ENCODE results near the gene BCAM.
A peak's percentile ranks its signal among the peaks of the same experiment; 100 is the strongest.

BCAM gene

DNA sequence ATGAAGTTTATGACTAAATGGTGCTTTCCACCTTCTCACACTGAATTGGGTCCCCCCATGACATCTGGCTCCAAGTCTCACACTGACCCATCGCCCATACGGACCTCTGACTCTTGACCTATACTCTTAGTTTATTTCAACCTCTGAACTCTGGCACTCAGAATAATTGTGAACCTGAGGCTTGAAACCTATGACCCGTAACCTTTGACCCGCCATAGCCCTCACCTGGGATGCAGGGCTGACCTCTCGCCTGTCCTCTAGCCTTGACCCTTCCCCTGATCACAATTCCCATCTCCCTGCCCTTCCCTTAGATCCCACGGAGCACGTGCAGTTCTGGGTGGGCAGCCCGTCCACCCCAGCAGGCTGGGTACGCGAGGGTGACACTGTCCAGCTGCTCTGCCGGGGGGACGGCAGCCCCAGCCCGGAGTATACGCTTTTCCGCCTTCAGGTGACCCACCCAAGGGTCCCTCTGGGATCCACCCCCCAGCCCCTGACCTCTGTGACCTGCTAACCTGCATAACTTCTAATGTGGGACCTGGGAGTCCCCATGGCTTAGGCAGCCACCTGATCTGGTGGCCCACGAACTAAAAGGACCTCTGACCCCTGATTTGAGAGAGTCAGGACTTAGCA is 5.1 kb downstream of the BCAM start:
- WGBS = 87% methylated on average over 16 of the region's 16 CpGs
- H2AK5ac ChIP-seq (ENCODE audit: low read length, severe bottlenecking) = no peak overlapping the region
- H2BK5ac ChIP-seq (ENCODE audit: low read depth, low read length, poor library complexity, severe bottlenecking) = no peak overlapping the region
- H3K9ac ChIP-seq (ENCODE audit: low read length) = no peak overlapping the region
- no peak overlapping the region for H3K23ac ChIP-seq (ENCODE audit: low read length in 2 of 2)
- H3K4me2 ChIP-seq (ENCODE audit: low read length, poor library complexity, severe bottlenecking) = no peak overlapping the region
- H2BK120ac ChIP-seq (ENCODE audit: low read depth, low read length) = no peak overlapping the region
- H3K4me1 ChIP-seq (ENCODE audit: control insufficient read depth, insufficient read depth, low read depth, low read length) = peaks cover 14% of the 10 kb centered on the region
- H3K4ac ChIP-seq (ENCODE audit: low read depth in 1 of 2, low read length in 2 of 2) = no peak overlapping the region
- peaks cover 4 to 9% of the 10 kb centered on the region in 2 experiments for H3K27me3 ChIP-seq (ENCODE audit: control insufficient read depth in 1 of 2, insufficient read depth in 1 of 2, low read length in 2 of 2)
- no peak overlapping the region for H3K14ac ChIP-seq (ENCODE audit: low read length in 2 of 2)
- H4K91ac ChIP-seq (ENCODE audit: low read length) = no peak overlapping the region
- H3K79me1 ChIP-seq (replicated peaks; ENCODE audit: low read length, poor library complexity, severe bottlenecking) = no peaks in the 10 kb centered on the region
- H2BK15ac ChIP-seq (ENCODE audit: low read depth, poor library complexity, severe bottlenecking) = peak overlapping the region; percentile 45
- H2BK12ac ChIP-seq (ENCODE audit: low read length in 2 of 2) = no peak overlapping the region
- H3K4me3 ChIP-seq (ENCODE audit: insufficient read depth in 1 of 2, low read depth in 1 of 2, low read length in 2 of 2) = no peak overlapping the region
- H3K9me3 ChIP-seq (ENCODE audit: control insufficient read depth, low read length) = no peaks in the 10 kb centered on the region
- no peak for DNase-seq
- no peak overlapping the region for H3K27ac ChIP-seq (ENCODE audit: low read length, poor library complexity, severe bottlenecking)
- H3K36me3 ChIP-seq (ENCODE audit: control insufficient read depth in 1 of 2, insufficient read depth in 2 of 2, low read depth in 1 of 2, low read length in 2 of 2) = peaks cover 0 to 23% of the 10 kb centered on the region in 2 experiments
- H2AFZ ChIP-seq (ENCODE audit: low read depth, low read length) = no peak overlapping the region
- H4K8ac ChIP-seq (ENCODE audit: low read length) = no peak overlapping the region
- no peak overlapping the region for H3K18ac ChIP-seq (ENCODE audit: low read depth in 1 of 2, low read length in 2 of 2)

DNA sequence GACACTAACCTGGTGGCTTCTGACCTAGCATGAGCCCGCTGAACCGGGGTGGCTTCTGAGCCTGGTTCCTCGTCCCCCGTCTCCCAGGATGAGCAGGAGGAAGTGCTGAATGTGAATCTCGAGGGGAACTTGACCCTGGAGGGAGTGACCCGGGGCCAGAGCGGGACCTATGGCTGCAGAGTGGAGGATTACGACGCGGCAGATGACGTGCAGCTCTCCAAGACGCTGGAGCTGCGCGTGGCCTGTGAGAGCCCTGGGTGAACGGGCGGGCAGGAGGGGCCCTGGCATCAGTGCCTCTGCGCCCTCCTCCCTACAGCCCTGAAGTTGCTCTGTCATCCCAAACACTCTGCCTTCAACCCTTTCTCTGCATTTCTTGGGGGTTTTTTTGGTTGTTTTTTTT is 5.6 kb downstream of the BCAM start:
- 96% methylated on average over 11 of the region's 17 CpGs for WGBS

DNA sequence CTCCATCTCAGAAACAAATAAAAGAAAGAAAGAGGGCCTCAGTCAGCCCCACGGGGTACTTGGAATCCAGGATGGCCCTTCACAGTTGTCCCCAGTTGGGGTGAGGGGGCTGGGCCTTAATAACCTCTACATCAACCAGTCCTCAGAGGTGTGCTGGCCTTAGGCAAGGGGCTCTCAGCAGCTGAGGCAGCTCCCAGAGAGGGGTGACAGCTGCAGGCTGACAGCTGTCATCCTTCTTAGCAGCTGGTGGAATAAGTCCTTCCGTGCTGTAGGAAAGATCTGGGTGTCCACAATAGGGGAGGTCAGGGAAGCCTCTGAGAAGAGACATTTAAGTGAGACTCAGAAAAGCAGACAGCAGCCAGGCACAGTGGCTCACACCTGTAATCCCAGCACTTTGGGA is 7.4 kb downstream of the BCAM start:
- no peak overlapping the region for H3K14ac ChIP-seq (ENCODE audit: low read length in 2 of 2)
- H2AFZ ChIP-seq (ENCODE audit: low read depth, low read length) = no peak overlapping the region
- H3K4ac ChIP-seq (ENCODE audit: low read depth in 1 of 2, low read length in 2 of 2) = no peak overlapping the region
- no peak for DNase-seq
- no peak overlapping the region for H2AK5ac ChIP-seq (ENCODE audit: low read length, severe bottlenecking)
- H3K27ac ChIP-seq (ENCODE audit: low read length, poor library complexity, severe bottlenecking) = no peak overlapping the region
- no peak overlapping the region for H2BK5ac ChIP-seq (ENCODE audit: low read depth, low read length, poor library complexity, severe bottlenecking)
- H4K8ac ChIP-seq (ENCODE audit: low read length) = no peak overlapping the region
- no peaks in the 10 kb centered on the region for H3K9me3 ChIP-seq (ENCODE audit: control insufficient read depth, low read length)
- H3K27me3 ChIP-seq (ENCODE audit: control insufficient read depth in 1 of 2, insufficient read depth in 1 of 2, low read length in 2 of 2) = peaks cover 3 to 8% of the 10 kb centered on the region in 2 experiments
- no peak overlapping the region for H3K18ac ChIP-seq (ENCODE audit: low read depth in 1 of 2, low read length in 2 of 2)
- no peak overlapping the region for H2BK15ac ChIP-seq (ENCODE audit: low read depth, poor library complexity, severe bottlenecking)
- no peaks in the 10 kb centered on the region for H3K4me1 ChIP-seq (ENCODE audit: control insufficient read depth, insufficient read depth, low read depth, low read length)
- no peak overlapping the region for H3K23ac ChIP-seq (ENCODE audit: low read length in 2 of 2)
- no peak overlapping the region for H3K4me3 ChIP-seq (ENCODE audit: insufficient read depth in 1 of 2, low read depth in 1 of 2, low read length in 2 of 2)
- WGBS = 66% methylated on average over 2 of the region's 2 CpGs
- peaks cover 0 to 23% of the 10 kb centered on the region in 2 experiments for H3K36me3 ChIP-seq (ENCODE audit: control insufficient read depth in 1 of 2, insufficient read depth in 2 of 2, low read depth in 1 of 2, low read length in 2 of 2)
- H3K79me1 ChIP-seq (replicated peaks; ENCODE audit: low read length, poor library complexity, severe bottlenecking) = no peaks in the 10 kb centered on the region
- no peak overlapping the region for H3K4me2 ChIP-seq (ENCODE audit: low read length, poor library complexity, severe bottlenecking)
- H4K91ac ChIP-seq (ENCODE audit: low read length) = no peak overlapping the region
- no peak overlapping the region for H3K9ac ChIP-seq (ENCODE audit: low read length)
- H2BK120ac ChIP-seq (ENCODE audit: low read depth, low read length) = no peak overlapping the region
- H2BK12ac ChIP-seq (ENCODE audit: low read length in 2 of 2) = no peak overlapping the region

More for the DNA sequence above, 5.6 kb downstream of the BCAM start:
- Histone ChIP-seq H3K14ac (ENCODE audit: low read length in 2 of 2) (no peak overlapping the region), H4K8ac (ENCODE audit: low read length) (no peak overlapping the region), H2BK15ac (ENCODE audit: low read depth, poor library complexity, severe bottlenecking) (no peak overlapping the region), H3K4me1 (ENCODE audit: control insufficient read depth, insufficient read depth, low read depth, low read length) (peaks cover 8% of the 10 kb centered on the region), H3K79me1 (replicated peaks; ENCODE audit: low read length, poor library complexity, severe bottlenecking) (no peaks in the 10 kb centered on the region), H3K27me3 (ENCODE audit: control insufficient read depth in 1 of 2, insufficient read depth in 1 of 2, low read length in 2 of 2) (peaks cover 4% of the 10 kb centered on the region in 2 experiments), H3K27ac (ENCODE audit: low read length, poor library complexity, severe bottlenecking) (no peak overlapping the region), H4K91ac (ENCODE audit: low read length) (no peak overlapping the region), H2BK5ac (ENCODE audit: low read depth, low read length, poor library complexity, severe bottlenecking) (no peak overlapping the region), H3K4me2 (ENCODE audit: low read length, poor library complexity, severe bottlenecking) (no peak overlapping the region), H2AFZ (ENCODE audit: low read depth, low read length) (no peak overlapping the region), H3K4ac (ENCODE audit: low read depth in 1 of 2, low read length in 2 of 2) (no peak overlapping the region), H3K36me3 (ENCODE audit: control insufficient read depth in 1 of 2, insufficient read depth in 2 of 2, low read depth in 1 of 2, low read length in 2 of 2) (peaks cover 0 to 23% of the 10 kb centered on the region in 2 experiments), H3K4me3 (ENCODE audit: insufficient read depth in 1 of 2, low read depth in 1 of 2, low read length in 2 of 2) (no peak overlapping the region), H3K9ac (ENCODE audit: low read length) (no peak overlapping the region), H2AK5ac (ENCODE audit: low read length, severe bottlenecking) (no peak overlapping the region), H2BK120ac (ENCODE audit: low read depth, low read length) (no peak overlapping the region), H2BK12ac (ENCODE audit: low read length in 2 of 2) (no peak overlapping the region), H3K9me3 (ENCODE audit: control insufficient read depth, low read length) (no peaks in the 10 kb centered on the region), H3K23ac (ENCODE audit: low read length in 2 of 2) (no peak overlapping the region), H3K18ac (ENCODE audit: low read depth in 1 of 2, low read length in 2 of 2) (no peak overlapping the region)
- DNase-seq = no peak

DNA sequence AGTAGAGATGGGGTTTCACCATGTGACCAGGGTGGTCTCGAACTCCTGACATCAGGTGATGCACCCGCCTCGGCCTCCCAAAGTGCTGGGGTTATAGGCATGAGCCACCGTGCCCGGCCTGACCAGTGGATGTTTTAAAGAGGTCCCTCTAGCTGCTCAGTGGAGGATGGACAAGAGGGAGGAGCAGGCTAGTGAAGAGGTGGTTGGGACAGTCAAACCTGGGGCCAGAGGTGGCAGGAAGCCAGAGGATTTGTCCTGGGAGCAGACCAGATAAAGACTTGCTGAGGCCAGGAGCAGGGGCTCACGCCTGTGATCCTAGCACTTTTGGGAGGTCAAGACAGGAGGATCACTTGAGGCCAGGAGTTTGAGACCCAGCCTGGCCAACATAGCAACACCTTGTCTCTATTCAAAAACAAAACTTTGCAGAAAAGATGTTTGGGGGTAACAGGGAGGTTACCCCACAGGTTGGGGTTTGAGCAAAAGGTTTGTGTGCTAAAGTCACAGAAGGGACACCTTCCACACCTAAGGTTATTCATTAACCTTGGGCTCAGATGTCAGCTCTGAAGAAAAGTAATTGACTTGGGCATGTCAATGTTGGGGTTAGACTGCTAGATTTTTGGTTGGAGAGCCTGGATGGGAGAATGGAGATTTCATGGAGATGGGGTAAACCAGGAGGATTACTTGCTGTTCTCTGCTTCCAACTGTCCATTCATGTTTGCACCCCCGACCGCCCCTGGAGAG is 9.0 kb downstream of the BCAM start:
- H2BK5ac ChIP-seq (ENCODE audit: low read depth, low read length, poor library complexity, severe bottlenecking) = no peak overlapping the region
- H3K4me1 ChIP-seq (ENCODE audit: control insufficient read depth, insufficient read depth, low read depth, low read length) = no peaks in the 10 kb centered on the region
- H2BK120ac ChIP-seq (ENCODE audit: low read depth, low read length) = no peak overlapping the region
- no peak overlapping the region for H2BK12ac ChIP-seq (ENCODE audit: low read length in 2 of 2)
- no peak overlapping the region for H4K91ac ChIP-seq (ENCODE audit: low read length)
- no peak overlapping the region for H2AFZ ChIP-seq (ENCODE audit: low read depth, low read length)
- H3K9ac ChIP-seq (ENCODE audit: low read length) = no peak overlapping the region
- H3K9me3 ChIP-seq (ENCODE audit: control insufficient read depth, low read length) = no peaks in the 10 kb centered on the region
- no peak for DNase-seq
- H3K36me3 ChIP-seq (ENCODE audit: control insufficient read depth in 1 of 2, insufficient read depth in 2 of 2, low read depth in 1 of 2, low read length in 2 of 2) = peaks cover 0 to 18% of the 10 kb centered on the region in 2 experiments
- no peaks in the 10 kb centered on the region for H3K79me1 ChIP-seq (replicated peaks; ENCODE audit: low read length, poor library complexity, severe bottlenecking)
- H3K4me3 ChIP-seq (ENCODE audit: insufficient read depth in 1 of 2, low read depth in 1 of 2, low read length in 2 of 2) = no peak overlapping the region
- H2AK5ac ChIP-seq (ENCODE audit: low read length, severe bottlenecking) = no peak overlapping the region
- WGBS = 87% methylated on average over 7 of the region's 8 CpGs
- no peak overlapping the region for H3K14ac ChIP-seq (ENCODE audit: low read length in 2 of 2)
- H3K27me3 ChIP-seq (ENCODE audit: control insufficient read depth in 1 of 2, insufficient read depth in 1 of 2, low read length in 2 of 2) = peaks cover 16 to 17% of the 10 kb centered on the region in 2 experiments
- no peak overlapping the region for H3K27ac ChIP-seq (ENCODE audit: low read length, poor library complexity, severe bottlenecking)
- no peak overlapping the region for H2BK15ac ChIP-seq (ENCODE audit: low read depth, poor library complexity, severe bottlenecking)
- no peak overlapping the region for H3K23ac ChIP-seq (ENCODE audit: low read length in 2 of 2)
- H3K4ac ChIP-seq (ENCODE audit: low read depth in 1 of 2, low read length in 2 of 2) = no peak overlapping the region
- H3K18ac ChIP-seq (ENCODE audit: low read depth in 1 of 2, low read length in 2 of 2) = no peak overlapping the region
- no peak overlapping the region for H3K4me2 ChIP-seq (ENCODE audit: low read length, poor library complexity, severe bottlenecking)
- no peak overlapping the region for H4K8ac ChIP-seq (ENCODE audit: low read length)
